Fibroblast of villous mesenchyme (primary cell): Measurements from ENCODE around the gene CFDP1. TPM values are rescaled to one million over a fixed set of nuclear protein-coding genes. Genes with fewer than 3 reads are reported as not detected.

ENCODE experiments used
- DNase-seq: peaks from one replicate; pipeline ENCODE4 v3.0.0-alpha.2; 2010; ENCODE audit warnings: low read depth
- H3K4me3 ChIP-seq: 2 replicates; pipeline ENCODE4 v1.5.1; 2011; ENCODE audit warnings: low read depth, mild to moderate bottlenecking, low read length
- total RNA-seq: library from RNA; depleted of rRNA; stranded (reverse); fragments of >200 nt; gene quantifications from 2 replicates; pipeline ENCODE4 v1.2.3, GENCODE V29; 2012
- TF ChIP-seq, protein P1 (sequence below): IDR thresholded peaks from 2 replicates; pipeline ENCODE4 v1.5.1; 2012; ENCODE audit warnings: low read depth, mild to moderate bottlenecking, low read length; ENCODE audit not compliant: insufficient read depth

Gene CFDP1
- total RNA-seq, 1 donor, result 39.7 TPM

DNA sequence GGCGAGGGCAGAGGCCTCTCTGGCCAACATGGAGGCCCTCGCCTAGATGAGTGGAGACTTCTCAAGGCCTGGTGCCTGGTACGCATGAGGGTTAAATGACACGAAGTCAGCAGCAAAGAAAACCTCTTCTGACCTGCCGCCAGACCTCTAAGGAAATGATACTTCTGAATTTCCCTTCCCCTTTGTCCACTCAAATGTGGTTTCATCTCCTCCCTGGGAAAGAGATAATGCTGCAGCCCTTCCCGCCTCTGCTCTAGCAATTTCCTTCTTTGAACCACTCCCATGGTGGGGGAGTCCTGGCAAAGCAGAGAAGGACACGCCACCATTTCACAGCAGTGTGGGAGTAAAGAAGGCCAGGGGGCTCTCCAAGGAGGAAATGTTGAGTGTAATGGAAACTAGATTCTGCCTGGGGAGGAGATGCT lies 116.2 kb downstream of the CFDP1 start:
- H3K4me3 ChIP-seq, result no peak overlapping the region
- TF ChIP-seq, protein P1, sequence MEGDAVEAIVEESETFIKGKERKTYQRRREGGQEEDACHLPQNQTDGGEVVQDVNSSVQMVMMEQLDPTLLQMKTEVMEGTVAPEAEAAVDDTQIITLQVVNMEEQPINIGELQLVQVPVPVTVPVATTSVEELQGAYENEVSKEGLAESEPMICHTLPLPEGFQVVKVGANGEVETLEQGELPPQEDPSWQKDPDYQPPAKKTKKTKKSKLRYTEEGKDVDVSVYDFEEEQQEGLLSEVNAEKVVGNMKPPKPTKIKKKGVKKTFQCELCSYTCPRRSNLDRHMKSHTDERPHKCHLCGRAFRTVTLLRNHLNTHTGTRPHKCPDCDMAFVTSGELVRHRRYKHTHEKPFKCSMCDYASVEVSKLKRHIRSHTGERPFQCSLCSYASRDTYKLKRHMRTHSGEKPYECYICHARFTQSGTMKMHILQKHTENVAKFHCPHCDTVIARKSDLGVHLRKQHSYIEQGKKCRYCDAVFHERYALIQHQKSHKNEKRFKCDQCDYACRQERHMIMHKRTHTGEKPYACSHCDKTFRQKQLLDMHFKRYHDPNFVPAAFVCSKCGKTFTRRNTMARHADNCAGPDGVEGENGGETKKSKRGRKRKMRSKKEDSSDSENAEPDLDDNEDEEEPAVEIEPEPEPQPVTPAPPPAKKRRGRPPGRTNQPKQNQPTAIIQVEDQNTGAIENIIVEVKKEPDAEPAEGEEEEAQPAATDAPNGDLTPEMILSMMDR, result no peak
- DNase-seq, result peak; percentile 51

DNA sequence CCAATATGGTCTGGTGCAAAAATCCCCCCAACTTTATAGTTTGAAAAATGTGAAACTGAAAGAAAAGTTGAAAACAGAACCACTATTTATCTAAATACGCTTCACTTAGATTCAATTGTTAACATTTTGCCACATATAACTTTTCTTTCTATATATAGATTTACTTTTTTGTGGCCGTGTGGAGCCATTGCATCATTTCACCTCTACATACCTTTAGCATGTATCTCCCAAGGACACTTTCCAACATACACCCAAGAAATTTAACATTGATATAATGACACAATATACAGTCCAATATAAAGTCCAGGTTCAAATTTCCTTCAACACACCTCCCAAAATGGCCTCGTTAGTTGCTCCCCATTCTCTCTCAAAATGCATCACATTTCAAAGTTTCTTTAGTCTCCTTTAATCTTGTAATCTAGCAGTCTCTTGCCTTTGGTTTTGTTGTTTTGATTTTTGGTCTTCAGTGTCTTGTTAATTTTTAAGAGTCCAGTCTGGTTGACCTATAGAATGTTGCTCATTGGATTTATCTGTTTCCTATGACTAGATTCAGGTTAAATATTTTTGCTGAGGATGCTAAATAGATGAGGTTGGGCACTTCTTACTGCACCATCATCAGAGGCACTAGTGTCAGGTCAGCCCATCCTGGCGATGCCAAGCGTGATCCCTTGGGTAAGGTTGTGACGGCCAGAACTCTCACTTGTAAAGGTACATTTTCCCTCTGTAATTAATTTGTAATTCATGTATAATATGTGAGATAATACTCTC lies 117.6 kb downstream of the CFDP1 start:
- no peak for DNase-seq
- TF ChIP-seq, protein P1, result no peak
- no peak overlapping the region for H3K4me3 ChIP-seq

DNA sequence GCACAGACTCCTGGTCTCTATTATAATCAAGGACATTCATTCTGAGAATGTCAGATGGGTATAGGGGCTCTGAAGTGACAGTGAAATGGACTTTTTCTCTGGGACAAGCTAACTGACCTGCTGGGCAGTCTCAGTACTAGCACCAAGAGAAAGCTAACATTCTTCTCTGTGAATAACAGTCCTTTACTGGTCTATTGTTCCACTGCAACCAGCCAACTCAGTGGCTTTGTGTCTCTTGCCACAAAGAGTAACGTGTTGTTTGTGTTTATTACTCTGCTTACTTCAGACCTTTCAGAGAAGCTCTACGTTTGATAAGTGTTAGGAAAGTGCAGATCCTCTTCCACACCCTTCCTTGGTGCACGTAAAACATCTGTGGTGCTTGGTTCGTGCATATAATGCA lies 120.4 kb downstream of the CFDP1 start:
- TF ChIP-seq, protein P1, result no peak
- DNase-seq, result no peak

DNA sequence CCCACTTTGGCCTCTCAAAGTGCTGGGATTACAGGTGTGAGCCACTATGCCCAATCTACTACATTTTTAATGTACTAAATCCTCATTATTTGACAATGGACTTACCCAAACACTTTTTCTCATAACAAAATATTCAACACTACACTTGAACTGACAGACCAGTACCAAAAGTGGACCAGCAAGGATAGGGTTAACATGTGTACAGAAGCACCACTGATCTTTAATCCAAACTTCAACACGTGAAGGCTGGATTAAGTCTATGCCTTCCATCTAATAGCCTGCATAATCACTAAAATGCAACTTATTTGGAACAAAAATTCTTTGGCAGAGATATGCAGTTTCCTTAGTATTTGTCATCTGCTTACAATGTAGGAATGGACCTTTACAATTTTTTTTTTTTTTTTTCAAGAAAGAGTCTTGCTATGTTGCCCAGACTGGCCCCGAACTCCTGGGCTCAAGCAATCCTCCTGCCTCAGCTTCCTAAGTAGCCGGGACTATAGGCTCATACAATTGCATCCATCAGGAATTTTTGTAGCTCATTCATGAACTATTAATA lies 121.8 kb downstream of the CFDP1 start:
- DNase-seq, result no peak
- H3K4me3 ChIP-seq, result no peak overlapping the region
- TF ChIP-seq, protein P1, result no peak

More for the DNA sequence above, 120.4 kb downstream of the CFDP1 start:
- no peak overlapping the region for H3K4me3 ChIP-seq

DNA sequence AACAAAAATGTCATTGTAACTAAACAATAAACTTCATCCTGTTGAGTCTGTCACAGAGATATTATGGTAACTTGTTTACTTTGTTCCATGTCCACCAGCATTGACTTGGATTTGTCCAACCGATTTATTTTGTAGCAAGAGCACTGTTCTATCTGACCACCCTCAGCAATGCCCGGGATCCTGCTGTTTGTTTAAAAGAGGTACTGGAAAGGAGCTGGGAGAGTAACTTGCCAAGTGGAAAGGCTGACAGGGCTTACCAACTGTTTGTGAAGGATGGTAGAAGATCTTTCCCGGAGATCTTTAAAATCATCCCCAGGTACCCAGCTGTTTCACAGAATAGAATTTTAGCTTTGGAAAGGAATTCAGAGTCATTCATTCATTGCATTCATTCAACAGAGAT lies 122.8 kb downstream of the CFDP1 start:
- DNase-seq, result no peak
- TF ChIP-seq, protein P1, result no peak
- no peak overlapping the region for H3K4me3 ChIP-seq

DNA sequence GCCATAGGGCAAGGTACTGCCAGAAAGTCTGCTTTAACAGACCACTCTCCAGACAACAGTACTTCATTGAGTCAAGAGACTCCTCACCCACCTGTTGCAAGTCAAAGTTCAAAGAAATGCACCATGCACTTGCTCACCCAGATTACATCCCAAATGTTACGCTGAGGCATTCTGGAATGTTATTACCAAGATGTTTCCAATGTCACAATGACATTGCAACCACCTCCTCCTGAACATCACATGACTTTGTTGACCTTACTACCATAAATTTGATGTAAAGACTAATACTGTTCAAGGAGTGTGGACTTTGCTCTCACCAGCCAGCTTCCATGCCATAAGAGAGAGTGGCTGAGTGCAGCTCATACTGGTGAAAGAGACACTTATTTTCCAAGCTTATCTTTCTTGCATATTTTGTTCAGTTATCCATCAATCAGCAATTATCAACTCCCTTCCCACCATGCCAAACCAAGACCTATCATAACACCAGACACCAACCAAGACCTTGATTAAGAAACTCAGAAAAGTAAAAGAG lies 123.3 kb downstream of the CFDP1 start:
- TF ChIP-seq, protein P1, result no peak
- no peak overlapping the region for H3K4me3 ChIP-seq
- no peak for DNase-seq
